ENCODE results near the gene CRCP.
"Not testable (repeated sequence)": the region's sequence is repeated elsewhere in the genome, so short reads cannot be mapped to it uniquely, and the experiment has no call there.

Gene CRCP

DNA sequence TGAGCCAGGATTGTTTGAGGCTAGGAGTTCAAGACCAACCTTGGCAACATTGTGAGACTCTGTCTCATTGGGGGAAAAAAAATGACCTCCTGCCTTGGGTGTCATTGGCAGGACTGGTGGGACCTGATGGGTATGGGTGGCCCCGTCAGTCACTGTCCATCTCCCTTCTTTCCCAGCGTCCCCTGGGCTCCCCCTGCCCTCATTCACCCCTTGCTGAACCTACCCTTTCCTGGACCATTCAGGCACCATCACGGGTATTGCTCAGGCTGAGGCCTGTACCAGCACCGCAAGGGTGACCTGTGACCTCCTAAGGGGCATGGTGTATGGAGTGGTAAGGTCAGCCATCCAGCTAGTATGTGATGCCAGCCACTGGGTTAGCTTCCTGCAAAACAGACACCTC is 19.6 kb upstream of the CRCP start:
- TF ChIP-seq, protein P1, sequence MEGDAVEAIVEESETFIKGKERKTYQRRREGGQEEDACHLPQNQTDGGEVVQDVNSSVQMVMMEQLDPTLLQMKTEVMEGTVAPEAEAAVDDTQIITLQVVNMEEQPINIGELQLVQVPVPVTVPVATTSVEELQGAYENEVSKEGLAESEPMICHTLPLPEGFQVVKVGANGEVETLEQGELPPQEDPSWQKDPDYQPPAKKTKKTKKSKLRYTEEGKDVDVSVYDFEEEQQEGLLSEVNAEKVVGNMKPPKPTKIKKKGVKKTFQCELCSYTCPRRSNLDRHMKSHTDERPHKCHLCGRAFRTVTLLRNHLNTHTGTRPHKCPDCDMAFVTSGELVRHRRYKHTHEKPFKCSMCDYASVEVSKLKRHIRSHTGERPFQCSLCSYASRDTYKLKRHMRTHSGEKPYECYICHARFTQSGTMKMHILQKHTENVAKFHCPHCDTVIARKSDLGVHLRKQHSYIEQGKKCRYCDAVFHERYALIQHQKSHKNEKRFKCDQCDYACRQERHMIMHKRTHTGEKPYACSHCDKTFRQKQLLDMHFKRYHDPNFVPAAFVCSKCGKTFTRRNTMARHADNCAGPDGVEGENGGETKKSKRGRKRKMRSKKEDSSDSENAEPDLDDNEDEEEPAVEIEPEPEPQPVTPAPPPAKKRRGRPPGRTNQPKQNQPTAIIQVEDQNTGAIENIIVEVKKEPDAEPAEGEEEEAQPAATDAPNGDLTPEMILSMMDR (IDR thresholded peaks at IDR 0.05; ENCODE audit: control extremely low read depth, extremely low read depth, low read depth, missing control alignments) = no peak
- CTCF ChIA-PET = interaction anchor here (1.4 kb wide), 1 partner anchor 9 kb away, joined by 3 read pairs; no protein-coding TSS in a partner anchor
- POLR2A ChIA-PET = no interaction called here
- no peak for DNase-seq (ENCODE audit: extremely low spot score)

DNA sequence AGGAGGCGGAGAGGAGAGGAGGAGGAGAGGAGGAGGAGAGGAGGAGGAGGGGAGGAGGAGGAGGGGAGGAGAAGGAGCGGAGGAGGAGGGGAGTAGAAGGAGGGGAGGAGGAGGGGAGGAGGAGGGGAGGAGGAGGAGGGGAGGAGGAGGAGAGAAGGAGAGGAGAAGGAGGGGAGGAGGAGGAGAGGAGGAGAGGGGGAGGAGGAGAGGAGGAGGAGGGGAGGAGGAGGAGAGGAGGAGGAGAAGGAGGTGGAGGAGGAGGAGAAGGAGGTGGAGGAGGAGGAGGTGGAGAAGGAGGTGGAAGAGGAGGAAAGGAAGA is 15.5 kb upstream of the CRCP start:
- POLR2A ChIA-PET = no interaction called here
- no peak for DNase-seq (ENCODE audit: extremely low spot score)
- TF ChIP-seq, protein P1 (IDR thresholded peaks at IDR 0.05; ENCODE audit: control extremely low read depth, extremely low read depth, low read depth, missing control alignments) = no peak
- CTCF ChIA-PET = no interaction called here

DNA sequence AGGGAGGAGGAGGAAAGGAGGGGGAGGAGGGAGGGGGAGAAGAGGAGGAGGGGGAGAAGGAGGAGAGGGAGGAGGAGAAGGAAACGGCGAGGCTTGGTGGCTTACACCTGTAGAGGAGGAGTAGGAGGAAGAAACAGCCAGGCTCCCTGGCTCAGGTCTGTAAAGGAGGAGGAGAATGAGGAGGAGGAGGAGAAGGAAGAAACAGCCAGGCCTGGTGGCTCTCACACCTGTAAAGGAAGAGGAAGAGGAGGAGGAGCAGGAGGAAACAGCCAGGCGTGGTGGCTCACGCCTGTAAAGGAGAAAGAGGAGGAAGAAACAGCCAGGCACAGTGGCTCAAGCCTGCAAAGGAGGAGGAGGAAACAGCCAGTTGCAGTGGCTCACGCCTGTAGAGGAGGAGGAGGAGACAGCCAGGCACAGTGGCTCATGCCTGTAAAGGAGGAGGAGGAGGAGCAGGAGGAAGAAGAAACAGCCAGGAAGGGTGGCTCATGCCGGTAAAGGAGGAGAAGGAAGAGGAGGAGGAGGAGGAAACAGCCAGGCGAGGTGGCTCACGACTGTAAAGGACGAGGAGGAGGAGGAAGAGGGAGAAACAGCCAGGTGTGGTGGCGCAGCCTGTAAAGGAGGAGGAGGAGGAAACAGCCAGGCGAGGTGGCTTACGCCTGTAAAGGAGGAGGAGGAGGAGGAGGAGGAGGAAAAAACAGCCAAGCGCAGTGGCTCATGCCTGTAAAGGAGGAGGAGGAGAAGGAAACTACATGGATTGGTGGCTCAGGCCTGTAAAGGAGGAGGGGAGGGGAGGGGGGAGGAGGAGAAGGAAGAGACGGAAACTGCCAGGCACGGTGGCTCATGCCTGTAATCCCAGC is 14.9 kb upstream of the CRCP start:
- DNase-seq (ENCODE audit: extremely low spot score) = peak; percentile 18
- TF ChIP-seq, protein P1 (IDR thresholded peaks at IDR 0.05; ENCODE audit: control extremely low read depth, extremely low read depth, low read depth, missing control alignments) = no peak
- CTCF ChIA-PET = no interaction called here
- POLR2A ChIA-PET = no interaction called here

DNA sequence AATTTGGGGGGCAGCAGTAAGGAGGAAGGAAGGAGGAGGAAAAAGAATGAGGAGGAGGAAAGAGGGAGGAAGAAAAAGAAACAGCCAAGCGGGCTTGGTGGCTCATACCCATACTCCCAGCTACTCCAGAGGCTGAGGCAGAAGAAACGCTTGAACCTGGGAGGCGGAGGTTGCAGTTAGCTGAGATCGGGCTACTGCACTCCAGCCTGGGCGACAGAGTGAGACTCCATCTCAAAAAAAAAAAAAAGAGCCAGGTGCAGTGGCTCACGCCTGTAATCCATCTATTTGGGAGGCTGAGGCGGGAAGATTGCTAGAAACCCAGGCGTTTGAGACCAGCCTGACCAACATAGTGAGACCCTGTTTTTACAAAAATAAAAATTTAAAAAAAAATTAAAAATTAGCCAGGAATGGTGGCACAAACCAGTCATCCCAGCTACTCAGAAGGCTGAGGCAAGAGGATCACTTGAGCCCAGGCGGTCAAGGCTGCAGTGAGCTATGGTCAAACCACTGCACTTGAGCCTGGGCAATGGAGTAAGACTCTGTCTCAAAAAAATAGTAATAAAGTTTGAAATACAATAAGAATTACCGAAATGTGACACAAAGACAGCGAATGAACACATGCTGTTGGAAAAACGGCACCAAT is 14.1 kb upstream of the CRCP start:
- no peak for DNase-seq (ENCODE audit: extremely low spot score)
- TF ChIP-seq, protein P1 (IDR thresholded peaks at IDR 0.05; ENCODE audit: control extremely low read depth, extremely low read depth, low read depth, missing control alignments) = no peak
- CTCF ChIA-PET = no interaction called here
- POLR2A ChIA-PET = interaction anchor here (0.7 kb wide), 1 partner anchor 12 kb away, joined by 3 read pairs; no protein-coding TSS in a partner anchor

DNA sequence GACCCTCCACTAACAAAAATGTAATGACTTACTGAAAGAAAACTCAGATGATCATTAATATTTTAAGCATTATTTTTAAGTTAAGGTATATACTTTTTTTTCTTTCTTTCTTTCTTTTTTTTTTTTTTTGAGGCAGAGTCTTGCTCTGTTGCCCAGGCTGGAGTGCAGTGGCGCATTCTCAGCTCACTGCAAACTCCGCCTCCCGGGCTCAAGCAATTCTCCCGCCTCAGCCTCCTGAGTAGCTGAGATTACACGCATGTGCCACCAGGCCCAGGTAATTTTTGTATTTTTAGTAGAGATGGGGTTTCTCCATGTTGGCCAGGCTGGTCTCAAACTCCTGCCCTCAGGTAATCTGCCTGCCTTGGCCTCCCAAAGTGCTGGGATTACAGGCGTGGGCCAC is 12.5 kb upstream of the CRCP start:
- POLR2A ChIA-PET; DNase-seq (ENCODE audit: extremely low spot score); CTCF ChIA-PET: not testable (repeated sequence)

DNA sequence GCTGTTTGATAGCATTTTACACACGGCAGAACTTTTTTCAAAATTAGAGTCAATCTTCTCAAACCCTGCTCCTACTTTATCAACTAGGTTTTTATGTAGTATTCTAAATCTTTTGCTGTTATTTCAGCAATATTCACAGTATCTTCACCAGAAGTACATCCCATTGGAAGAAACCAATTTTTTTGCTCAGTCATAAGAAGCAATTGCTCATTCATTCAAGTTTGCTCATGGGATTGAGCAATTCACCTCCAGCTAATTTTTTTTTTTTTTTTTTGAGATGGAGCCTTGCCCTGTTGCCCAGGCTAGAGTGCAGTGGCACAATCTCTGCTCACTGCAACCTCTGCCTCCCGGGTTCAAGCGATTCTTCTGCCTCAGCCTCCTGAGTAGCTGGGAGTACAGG is 10.7 kb upstream of the CRCP start:
- DNase-seq (ENCODE audit: extremely low spot score); POLR2A ChIA-PET; CTCF ChIA-PET: not testable (repeated sequence)

DNA sequence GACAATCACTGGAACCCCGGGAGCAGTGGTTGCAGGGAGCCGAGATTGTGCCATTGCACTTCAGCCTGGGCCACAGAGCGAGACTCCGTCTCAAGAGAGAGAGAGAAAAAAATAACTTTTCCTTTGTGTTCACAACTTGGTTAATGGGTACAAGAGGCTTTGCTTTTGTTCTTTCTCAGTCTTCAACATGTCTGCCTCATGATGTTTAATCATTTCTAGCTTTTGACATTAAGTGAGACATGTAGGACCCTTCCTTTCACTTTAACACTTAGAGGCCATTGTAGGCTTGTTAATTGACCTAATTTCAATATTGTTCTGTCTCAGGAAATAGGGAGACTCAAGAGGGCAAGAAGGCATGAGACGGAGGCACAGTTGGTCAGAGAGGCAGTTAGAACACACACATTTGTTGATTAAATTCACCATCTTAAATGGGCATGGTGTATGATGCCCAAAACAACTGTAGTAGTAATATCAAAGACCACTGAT is 9.3 kb upstream of the CRCP start:
- CTCF ChIA-PET = interaction anchor here (1.0 kb wide), 1 partner anchor 9 kb away, joined by 4 read pairs; the partner anchor contains the start of gene CRCP
- TF ChIP-seq, protein P1 (IDR thresholded peaks at IDR 0.05; ENCODE audit: control extremely low read depth, extremely low read depth, low read depth, missing control alignments) = no peak
- POLR2A ChIA-PET = no interaction called here
- no peak for DNase-seq (ENCODE audit: extremely low spot score)

DNA sequence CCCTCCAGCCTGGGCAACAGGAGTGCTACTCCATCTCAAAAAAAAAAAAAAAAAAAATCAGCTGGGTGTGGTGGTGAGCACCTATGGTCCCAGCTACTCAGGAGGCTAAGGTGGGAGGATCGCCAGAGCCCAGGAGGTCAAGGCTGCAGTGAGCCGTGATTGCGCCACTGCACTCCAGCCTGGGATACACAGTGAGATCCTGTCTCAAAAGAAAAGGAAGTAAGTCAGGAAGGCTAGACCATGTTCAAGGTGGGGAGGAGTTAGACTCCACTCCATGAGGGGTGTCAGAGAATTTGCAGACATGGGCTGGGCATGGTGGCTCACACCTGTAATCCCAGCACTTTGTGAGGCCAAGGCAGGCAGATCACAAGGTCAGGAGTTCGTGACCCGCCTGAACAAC is 6.2 kb upstream of the CRCP start:
- DNase-seq (ENCODE audit: extremely low spot score) = not testable (repeated sequence)
- POLR2A ChIA-PET = interaction anchor here (0.6 kb wide), 1 partner anchor 10 kb away, joined by 3 read pairs; no protein-coding TSS in a partner anchor
- CTCF ChIA-PET = interaction anchor here (1.7 kb wide), 1 partner anchor 32 kb away, joined by 3 read pairs; no protein-coding TSS in a partner anchor

All from GM10248 (cell line).